ENCODE data around the gene APBB2. TPM values are rescaled to one million over a fixed set of nuclear protein-coding genes. Genes with fewer than 3 reads are reported as not detected.

APBB2 gene
- total and polyA plus RNA-seq, 2 experiments from 2014 or later = 24.1 to 61.0 TPM

GRCh38 chr4:40916218-40916555 is 298.2 kb downstream of the APBB2 start:
- H3K9me3 ChIP-seq (ENCODE audit: low read depth) = no peaks in the 10 kb centered on the region
- 0 to 3% methylated on average over 2 of the region's 2 CpGs for WGBS, 2 experiments (ENCODE audit: low coverage in 1 of 2, low lambda C conversion rate in 2 of 2, missing lambda C conversion rate in 2 of 2)
- H3K4me2 ChIP-seq (ENCODE audit: unreplicated experiment) = peak overlapping the region; percentile 59
- H3K4me3 ChIP-seq = peak overlapping the region; percentile 6
- peak; percentile 94 for DNase-seq
- H3K9me2 ChIP-seq (ENCODE audit: insufficient read depth) = no peaks in the 10 kb centered on the region
- no peak overlapping the region for H2AFZ ChIP-seq
- no peaks in the 10 kb centered on the region for H3K27me3 ChIP-seq (replicated peaks; ENCODE audit: insufficient read depth)
- H3F3A ChIP-seq (ENCODE audit: insufficient read depth) = peaks cover 39% of the 10 kb centered on the region
- H3K27ac ChIP-seq = peak overlapping the region; percentile 89
- peak overlapping the region; percentile 61 for H3K9ac ChIP-seq
- peaks cover 44% of the 10 kb centered on the region for H3K4me1 ChIP-seq (ENCODE audit: insufficient read depth)
- H4K20me1 ChIP-seq (ENCODE audit: insufficient read depth) = no peaks in the 10 kb centered on the region
- in situ Hi-C loops (cut with MboI) = no loop called here
- no peaks in the 10 kb centered on the region for H3K36me3 ChIP-seq (ENCODE audit: low read depth)
- no peak for TF ChIP-seq EZH2phosphoT487 (IDR thresholded peaks at IDR 0.05; ENCODE audit: insufficient read depth, low read depth)
- TF ChIP-seq EZH2 (IDR thresholded peaks at IDR 0.05; ENCODE audit: insufficient read depth, poor library complexity, severe bottlenecking) = no peak
- H3K79me2 ChIP-seq (ENCODE audit: insufficient read depth) = no peaks in the 10 kb centered on the region

DNA sequence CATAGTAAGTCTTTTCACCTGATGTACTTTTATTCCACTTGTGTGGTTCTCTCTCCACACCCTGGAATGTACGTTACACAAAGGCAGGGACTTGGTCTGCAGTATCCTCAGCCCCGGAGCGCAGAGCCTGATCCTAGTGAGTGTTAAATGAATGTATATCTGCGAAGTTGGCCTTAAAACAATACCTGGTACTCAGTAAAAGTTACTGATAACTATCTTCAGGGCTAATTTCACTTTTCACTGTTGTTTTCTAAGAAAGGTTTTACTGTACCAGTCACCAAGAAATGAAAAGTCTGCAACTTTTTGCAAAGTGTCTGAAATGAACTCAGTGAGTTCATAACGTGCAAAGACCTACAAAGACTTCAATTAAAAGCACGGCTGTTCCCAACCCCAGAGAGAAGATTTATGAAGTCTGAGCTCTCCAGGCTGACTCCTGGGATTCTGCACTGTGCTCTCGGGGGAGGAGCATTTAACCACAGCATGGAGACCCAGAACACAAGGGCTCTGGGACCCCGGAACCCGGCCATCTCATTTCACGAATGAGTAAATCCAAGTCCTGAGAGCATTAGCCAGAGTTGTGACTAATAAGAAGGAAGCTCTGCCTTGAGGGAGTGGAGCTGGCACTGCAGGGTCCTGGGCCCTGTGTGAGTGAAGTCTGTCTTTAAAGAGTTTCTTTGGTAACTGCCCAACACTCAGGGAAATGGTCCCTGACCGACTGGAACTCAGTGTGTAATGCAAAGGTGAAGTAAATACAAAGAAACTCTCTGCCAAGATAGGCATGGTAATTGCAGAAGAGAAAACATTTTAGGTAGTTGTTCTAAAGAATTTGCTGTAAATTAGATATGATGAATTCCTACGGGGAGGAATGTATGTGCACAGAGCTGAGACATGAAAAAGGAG is 298.8 kb downstream of the APBB2 start:
- no peaks in the 10 kb centered on the region for H3K9me3 ChIP-seq (ENCODE audit: low read depth)
- H3K9me2 ChIP-seq (ENCODE audit: insufficient read depth) = no peaks in the 10 kb centered on the region
- no peak overlapping the region for H2AFZ ChIP-seq
- H3K4me3 ChIP-seq = peak overlapping the region; percentile 6; the same call in 1 of the 2 replicates
- no peaks in the 10 kb centered on the region for H3K79me2 ChIP-seq (ENCODE audit: insufficient read depth)
- H3K36me3 ChIP-seq (ENCODE audit: low read depth) = no peaks in the 10 kb centered on the region
- peak overlapping the region; percentile 59 for H3K4me2 ChIP-seq (ENCODE audit: unreplicated experiment)
- H4K20me1 ChIP-seq (ENCODE audit: insufficient read depth) = no peaks in the 10 kb centered on the region
- H3K27me3 ChIP-seq (replicated peaks; ENCODE audit: insufficient read depth) = no peaks in the 10 kb centered on the region
- peak overlapping the region; percentile 61 for H3K9ac ChIP-seq
- TF ChIP-seq EZH2phosphoT487 (IDR thresholded peaks at IDR 0.05; ENCODE audit: insufficient read depth, low read depth) (no peak), EZH2 (IDR thresholded peaks at IDR 0.05; ENCODE audit: insufficient read depth, poor library complexity, severe bottlenecking) (no peak)
- 25% methylated on average over 12 of the region's 12 CpGs for WGBS, 2 experiments (ENCODE audit: low coverage in 1 of 2, low lambda C conversion rate in 2 of 2, missing lambda C conversion rate in 2 of 2)
- DNase-seq = peak; percentile 83
- H3F3A ChIP-seq (ENCODE audit: insufficient read depth) = peaks cover 39% of the 10 kb centered on the region
- peak overlapping the region; percentile 89 for H3K27ac ChIP-seq
- in situ Hi-C loops (cut with MboI) = no loop called here
- H3K4me1 ChIP-seq (ENCODE audit: insufficient read depth) = peaks cover 44% of the 10 kb centered on the region

DNA sequence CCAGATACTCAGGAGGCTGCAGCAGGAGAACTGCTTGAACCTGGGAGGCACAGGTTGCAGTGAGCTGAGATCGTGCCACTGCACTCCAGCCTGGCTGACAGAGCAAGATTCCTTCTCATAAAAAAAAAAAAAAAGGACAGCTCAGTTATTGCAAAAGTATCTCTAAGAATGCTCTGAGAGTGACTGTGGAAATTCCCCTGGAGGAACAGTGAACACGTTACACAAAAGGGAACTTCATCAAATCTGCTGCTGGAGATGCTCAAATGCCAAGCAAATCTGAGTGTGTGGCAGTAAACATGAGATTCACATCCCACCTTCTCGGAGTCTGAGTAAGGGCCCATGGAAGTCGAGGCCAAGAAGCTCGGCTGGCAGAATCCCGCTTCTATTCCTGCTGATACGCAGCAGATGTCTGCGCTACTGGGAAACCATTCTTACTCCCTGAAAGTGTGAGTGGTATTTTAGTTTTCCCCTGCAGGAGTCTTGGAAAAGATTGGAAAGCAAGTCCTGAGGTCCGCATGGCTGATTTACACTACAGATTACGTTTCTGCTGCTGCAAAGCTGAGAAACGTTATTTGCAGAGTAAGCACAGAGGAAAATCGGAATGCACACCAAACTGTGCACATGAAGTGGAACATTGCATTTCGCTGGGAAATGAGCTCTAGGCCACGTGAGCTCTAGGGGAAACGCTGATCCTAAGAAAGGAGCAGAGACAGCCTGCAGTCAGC is 301.7 kb downstream of the APBB2 start:
- H3K4me1 ChIP-seq (ENCODE audit: insufficient read depth) = peaks cover 45% of the 10 kb centered on the region
- H3K9ac ChIP-seq = no peak overlapping the region
- H3K4me2 ChIP-seq (ENCODE audit: unreplicated experiment) = no peak overlapping the region
- H3K4me3 ChIP-seq = no peak overlapping the region
- no peaks in the 10 kb centered on the region for H3K9me2 ChIP-seq (ENCODE audit: insufficient read depth)
- no peaks in the 10 kb centered on the region for H3K27me3 ChIP-seq (replicated peaks; ENCODE audit: insufficient read depth)
- TF ChIP-seq EZH2 (IDR thresholded peaks at IDR 0.05; ENCODE audit: insufficient read depth, poor library complexity, severe bottlenecking) (no peak), EZH2phosphoT487 (IDR thresholded peaks at IDR 0.05; ENCODE audit: insufficient read depth, low read depth) (no peak)
- no peaks in the 10 kb centered on the region for H3K9me3 ChIP-seq (ENCODE audit: low read depth)
- WGBS, 2 experiments (ENCODE audit: low coverage in 1 of 2, low lambda C conversion rate in 2 of 2, missing lambda C conversion rate in 2 of 2) = 90 to 92% methylated on average over 15 of the region's 15 CpGs
- in situ Hi-C loops (cut with MboI) = no loop called here
- H3K79me2 ChIP-seq (ENCODE audit: insufficient read depth) = no peaks in the 10 kb centered on the region
- H3K36me3 ChIP-seq (ENCODE audit: low read depth) = no peaks in the 10 kb centered on the region
- H2AFZ ChIP-seq = no peak overlapping the region
- H4K20me1 ChIP-seq (ENCODE audit: insufficient read depth) = no peaks in the 10 kb centered on the region
- peaks cover 44% of the 10 kb centered on the region for H3F3A ChIP-seq (ENCODE audit: insufficient read depth)
- peak; percentile 64 for DNase-seq
- H3K27ac ChIP-seq = no peak overlapping the region

GRCh38 chr4:40910706-40911105 is 303.6 kb downstream of the APBB2 start:
- Histone ChIP-seq H3K9me2 (ENCODE audit: insufficient read depth) (no peaks in the 10 kb centered on the region), H3F3A (ENCODE audit: insufficient read depth) (peaks cover 24% of the 10 kb centered on the region), H4K20me1 (ENCODE audit: insufficient read depth) (no peaks in the 10 kb centered on the region), H3K9me3 (ENCODE audit: low read depth) (no peaks in the 10 kb centered on the region), H3K27me3 (replicated peaks; ENCODE audit: insufficient read depth) (no peaks in the 10 kb centered on the region), H3K9ac (no peak overlapping the region), H3K4me3 (no peak overlapping the region), H3K4me2 (ENCODE audit: unreplicated experiment) (no peak overlapping the region), H2AFZ (no peak overlapping the region), H3K27ac (no peak overlapping the region), H3K4me1 (ENCODE audit: insufficient read depth) (peaks cover 26% of the 10 kb centered on the region), H3K79me2 (ENCODE audit: insufficient read depth) (no peaks in the 10 kb centered on the region), H3K36me3 (ENCODE audit: low read depth) (no peaks in the 10 kb centered on the region)
- DNase-seq = no peak
- WGBS, 2 experiments (ENCODE audit: low coverage in 1 of 2, low lambda C conversion rate in 2 of 2, missing lambda C conversion rate in 2 of 2) = 92 to 100% methylated on average over 5 of the region's 5 CpGs
- no peak for TF ChIP-seq EZH2 (IDR thresholded peaks at IDR 0.05; ENCODE audit: insufficient read depth, poor library complexity, severe bottlenecking)
- TF ChIP-seq EZH2phosphoT487 (IDR thresholded peaks at IDR 0.05; ENCODE audit: insufficient read depth, low read depth) = no peak
- in situ Hi-C loops (cut with MboI) = no loop called here
